ENCODE measurements around the gene NIM1K. TPM values are rescaled to one million over a fixed set of nuclear protein-coding genes. Genes with fewer than 3 reads are reported as not detected.

Gene NIM1K
- under 1 TPM; 0.68 to 0.79 TPM for total RNA-seq
- polyA plus RNA-seq (ENCODE audit: insufficient read depth, low read depth, low replicate concordance) = 1.1 TPM
- long read RNA-seq, donor 1, partial matches to known transcripts = 491 of 585 reads
- long read RNA-seq, donor 1, other reads (novel, unspliced or antisense) = 94 of 585 reads
- long read RNA-seq, donor 2 = 0 reads

- Histone ChIP-seq H3K4me1 (peaks cover 9% of the 10 kb centered on the region), H3K27ac (no peak within 1 kb of the TSS), H3K9me3 (no peaks in the 10 kb centered on the region), H3K36me3 (ENCODE audit: low read depth, missing control alignments) (no peaks in the 10 kb centered on the region), H3K27me3 (no peaks in the 10 kb centered on the region), H3K4me3 (peak within 1 kb of the TSS; percentile 45 to 61)
- intact Hi-C loops (cut with DNase I; ENCODE audit: low total_unique reads) = no loop called here
- TF ChIP-seq POLR2A (IDR thresholded peaks at IDR 0.05) (no peak), CTCF (IDR thresholded peaks at IDR 0.05) (no peak)
- WGBS, 2 donors = 1% methylated on average over 14 to 37 of the region's 64 CpGs
- peak; percentile 53 for DNase-seq
Measured at GRCh38 chr5:43191740-43192557, at the start of gene NIM1K. TSS of gene NIM1K (plus strand) at chr5:43192225. CDS start at chr5:43245776, 53,551 bp downstream.

- intact Hi-C loops (cut with DNase I; ENCODE audit: low total_unique reads) = no loop called here
- TF ChIP-seq POLR2A (IDR thresholded peaks at IDR 0.05) = no peak
- no peak for TF ChIP-seq CTCF (IDR thresholded peaks at IDR 0.05)
- Histone ChIP-seq H3K4me1 (no peaks in the 10 kb centered on the region), H3K27me3 (no peaks in the 10 kb centered on the region), H3K27ac (no peak overlapping the region), H3K36me3 (ENCODE audit: low read depth, missing control alignments) (no peaks in the 10 kb centered on the region), H3K9me3 (no peaks in the 10 kb centered on the region), H3K4me3 (no peak overlapping the region)
- 77 to 93% methylated on average over 3 of the region's 3 CpGs for WGBS, 2 donors
- DNase-seq = no peak
Measured at GRCh38 chr5:43145071-43145470, 47.0 kb upstream of the NIM1K start.

GRCh38 chr5:43146958-43147357 lies 45.1 kb upstream of the NIM1K start:
- Histone ChIP-seq H3K27ac (no peak overlapping the region), H3K4me1 (no peaks in the 10 kb centered on the region), H3K9me3 (no peaks in the 10 kb centered on the region), H3K36me3 (ENCODE audit: low read depth, missing control alignments) (no peaks in the 10 kb centered on the region), H3K4me3 (no peak overlapping the region), H3K27me3 (no peaks in the 10 kb centered on the region)
- no peak for TF ChIP-seq CTCF (IDR thresholded peaks at IDR 0.05)
- no peak for TF ChIP-seq POLR2A (IDR thresholded peaks at IDR 0.05)
- 95 to 100% methylated on average over 1 of the region's 1 CpG for WGBS, 2 donors
- intact Hi-C loops (cut with DNase I; ENCODE audit: low total_unique reads) = no loop called here
- DNase-seq = no peak

- Histone ChIP-seq H3K27ac (no peak overlapping the region), H3K27me3 (no peaks in the 10 kb centered on the region), H3K9me3 (no peaks in the 10 kb centered on the region), H3K4me3 (no peak overlapping the region), H3K4me1 (no peaks in the 10 kb centered on the region), H3K36me3 (ENCODE audit: low read depth, missing control alignments) (no peaks in the 10 kb centered on the region)
- 81% methylated on average over 1 of the region's 1 CpG for WGBS, 2 donors
- intact Hi-C loops (cut with DNase I; ENCODE audit: low total_unique reads) = no loop called here
- no peak for TF ChIP-seq CTCF (IDR thresholded peaks at IDR 0.05)
- no peak for TF ChIP-seq POLR2A (IDR thresholded peaks at IDR 0.05)
- no peak for DNase-seq
Measured at GRCh38 chr5:43148417-43148816, 43.6 kb upstream of the NIM1K start.

Measured in testis (tissue), 5 donors.